ENCODE measurements around the gene RNF214. TPM values are rescaled to one million over a fixed set of nuclear protein-coding genes. Genes with fewer than 3 reads are reported as not detected.

RNF214 gene
- total and polyA plus RNA-seq, 2 of the 13 experiments (the other 11 are each of a cell fraction or from before 2014, with no cell fraction given), result 10.7 to 12.6 TPM

GRCh38 chr11:117327567-117328374 lies 95.3 kb downstream of the RNF214 start, which contains the start of gene CEP164 (continued):
- no peak for TF ChIP-seq ZNF180 (CRISPR knock-in tag; IDR thresholded peaks at IDR 0.05; ENCODE audit: borderline replicate concordance, low read depth)
- TF ChIP-seq ZBTB20 (CRISPR knock-in tag; IDR thresholded peaks at IDR 0.05; ENCODE audit: borderline replicate concordance, low read depth), result no peak
- no peak for TF ChIP-seq SNAPC5 (CRISPR knock-in tag; IDR thresholded peaks at IDR 0.05; ENCODE audit: borderline replicate concordance)
- TF ChIP-seq ZNF800 (CRISPR knock-in tag; IDR thresholded peaks at IDR 0.05), result no peak
- TF ChIP-seq SAP130 (CRISPR knock-in tag; IDR thresholded peaks at IDR 0.05; ENCODE audit: low read depth), result peak; percentile 97
- TF ChIP-seq ATF7-NPFF (CRISPR knock-in tag; IDR thresholded peaks at IDR 0.05; ENCODE audit: low read depth), result no peak
- TF ChIP-seq ZNF451 (CRISPR knock-in tag; IDR thresholded peaks at IDR 0.05), result no peak
- no peak for TF ChIP-seq SUZ12 (IDR thresholded peaks at IDR 0.05; ENCODE audit: low read depth, low read length)
- no peak for TF ChIP-seq KDM6A (CRISPR knock-in tag; IDR thresholded peaks at IDR 0.05; ENCODE audit: low read depth)
- no peak for TF ChIP-seq ISX (CRISPR knock-in tag; conservative IDR thresholded peaks at IDR 0.05)
- TF ChIP-seq ZNF674 (CRISPR knock-in tag; IDR thresholded peaks at IDR 0.05; ENCODE audit: low read depth), result no peak
- peak; percentile 41; the same call in 1 of the 2 replicates for TF ChIP-seq ERF (CRISPR knock-in tag; IDR thresholded peaks at IDR 0.05)
- TF ChIP-seq BATF2 (CRISPR knock-in tag; IDR thresholded peaks at IDR 0.05), result 0 out of 2 replicates have a peak, but pooled peaks have one; percentile 55
- no peak for TF ChIP-seq ZNF781 (CRISPR knock-in tag; IDR thresholded peaks at IDR 0.05; ENCODE audit: borderline replicate concordance, not compliant biosample characterization)
- TF ChIP-seq MTA3 (CRISPR knock-in tag; IDR thresholded peaks at IDR 0.05), result no peak
- TF ChIP-seq MLLT10 (CRISPR knock-in tag; IDR thresholded peaks at IDR 0.05), result no peak
- peak; percentile 82 for TF ChIP-seq PATZ1 (CRISPR knock-in tag; IDR thresholded peaks at IDR 0.05)
- no peak for TF ChIP-seq SNAPC2 (CRISPR knock-in tag; IDR thresholded peaks at IDR 0.05)
- TF ChIP-seq ZBTB10 (CRISPR knock-in tag; IDR thresholded peaks at IDR 0.05; ENCODE audit: borderline replicate concordance), result no peak
- TF ChIP-seq IRF1 (CRISPR knock-in tag; IDR thresholded peaks at IDR 0.05; ENCODE audit: low read depth), result no peak
- TF ChIP-seq ARID2 (CRISPR knock-in tag; IDR thresholded peaks at IDR 0.05; ENCODE audit: borderline replicate concordance), result peak; percentile 88; the same call in 1 of the 2 replicates

Data from HepG2 (cell line).